Globus pallidus (tissue), 1 donor: ENCODE results near the gene HLF.

Source experiments
- DNase-seq: peaks from one replicate; pipeline ENCODE4 v3.0.0-alpha.2; 2015; ENCODE audit warnings: low spot score

HLF gene

DNA sequence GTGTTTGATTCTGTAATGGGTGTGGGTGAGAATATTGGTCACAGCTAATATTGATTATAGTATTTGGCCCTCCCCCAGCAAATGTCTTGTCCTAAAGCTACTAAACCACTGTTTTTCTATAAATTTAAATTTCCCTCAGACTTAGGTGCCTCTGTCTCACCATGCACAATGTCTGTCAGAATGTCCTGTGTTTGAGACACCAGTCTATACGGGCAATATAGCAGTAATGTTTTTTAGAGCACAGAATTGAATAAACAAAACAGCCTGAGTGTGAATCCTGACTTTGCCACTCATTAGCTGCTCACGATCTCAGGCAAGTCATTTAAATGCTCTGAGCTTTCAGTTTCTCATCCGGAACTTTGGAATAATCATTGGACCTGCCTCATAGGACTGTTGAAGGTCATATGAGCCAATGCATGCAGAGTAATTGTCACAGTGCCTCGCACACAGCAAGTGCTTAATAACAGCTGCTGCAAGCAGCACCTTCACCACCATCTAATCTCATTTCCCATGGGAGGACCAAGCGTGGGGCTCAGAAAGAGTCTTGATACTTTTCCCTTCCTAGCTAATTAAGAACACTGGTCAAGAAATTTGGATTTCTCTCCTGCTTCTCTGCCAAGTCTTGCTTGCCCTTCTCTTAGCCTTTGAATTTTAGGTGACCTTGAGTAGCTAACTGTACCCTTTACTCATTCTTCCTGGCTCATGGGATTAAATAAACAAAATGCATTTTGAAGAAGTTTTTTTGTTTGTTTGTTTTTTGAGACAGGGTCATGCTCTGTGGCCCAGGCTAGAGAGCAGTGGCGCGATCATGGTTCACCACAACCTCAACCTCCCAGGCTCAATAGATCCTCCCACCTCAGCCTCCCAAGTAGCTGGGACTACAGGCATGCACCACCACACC lies 9.8 kb downstream of the HLF start:
- no peak for DNase-seq

DNA sequence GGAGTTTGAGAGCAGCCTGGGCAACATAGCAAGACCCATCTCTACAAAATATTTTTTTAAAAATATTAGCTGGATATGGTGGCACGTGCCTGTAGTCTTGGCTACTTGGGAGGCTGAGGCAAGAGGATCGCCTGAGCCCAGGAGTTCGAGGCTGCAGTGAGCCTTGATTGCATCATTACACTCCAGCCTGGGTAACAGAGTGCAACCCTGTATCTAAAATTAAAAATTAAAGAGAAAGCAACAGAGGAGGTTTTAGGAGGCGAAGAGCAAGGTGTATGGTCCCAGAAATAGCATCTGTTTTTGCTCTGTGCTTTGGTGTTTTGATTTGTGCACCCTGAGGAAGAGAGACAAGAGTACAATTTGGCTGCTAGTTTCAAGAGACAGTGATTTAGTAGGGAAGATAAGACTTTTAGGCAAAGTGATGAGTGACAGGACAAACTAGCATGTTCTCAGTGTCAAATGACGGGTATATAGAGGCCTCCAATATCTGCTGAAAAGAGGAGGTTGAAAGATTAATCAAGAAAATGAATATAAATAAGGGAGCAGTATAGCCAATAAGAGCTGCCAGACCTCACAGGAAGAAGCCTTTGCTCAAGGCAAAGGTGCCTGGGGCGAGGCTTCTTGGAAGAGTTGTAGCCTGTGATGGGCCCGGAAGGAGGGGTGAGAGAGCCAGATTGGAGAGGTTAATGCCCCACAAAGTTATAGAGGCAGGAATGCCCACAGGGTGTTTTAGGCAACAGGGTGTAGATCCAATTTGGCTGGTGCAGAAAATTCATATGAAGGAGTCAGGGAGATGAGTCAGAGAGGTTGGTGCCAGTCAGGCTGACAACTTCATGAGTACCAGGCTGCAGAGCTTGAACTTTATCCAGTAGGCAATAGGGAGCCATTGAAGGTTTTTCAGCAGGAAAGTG lies 11.4 kb downstream of the HLF start:
- no peak for DNase-seq

- no peak for DNase-seq
These were observed 13.6 kb downstream of the HLF start for GRCh38 chr17:55278173-55278961.

GRCh38 chr17:55279203-55279602 lies 14.4 kb downstream of the HLF start:
- no peak for DNase-seq

GRCh38 chr17:55279788-55280187 lies 15.0 kb downstream of the HLF start:
- DNase-seq: no peak

- no peak for DNase-seq
These were observed 15.5 kb downstream of the HLF start for GRCh38 chr17:55280212-55280611.

- no peak for DNase-seq
These were observed 17.1 kb downstream of the HLF start for GRCh38 chr17:55281649-55282378.

DNA sequence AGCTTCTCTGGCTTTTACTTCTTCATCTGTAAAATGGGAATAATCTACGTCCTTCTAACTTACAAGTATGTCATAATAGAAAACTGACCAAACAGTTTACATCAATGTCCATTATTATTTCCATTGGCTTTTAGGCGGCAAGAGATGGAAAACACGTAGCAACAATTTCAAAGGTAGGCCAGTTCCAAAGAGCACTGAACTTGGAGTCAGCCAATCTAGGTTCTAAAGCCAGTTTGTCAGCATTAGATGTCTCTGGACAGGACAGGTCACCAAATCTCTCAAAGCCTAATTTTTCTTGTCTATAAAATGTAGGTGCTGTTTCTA lies 17.6 kb downstream of the HLF start:
- DNase-seq: no peak

- no peak for DNase-seq
These were observed 18.0 kb downstream of the HLF start for GRCh38 chr17:55282741-55283140.

GRCh38 chr17:55283256-55283965 lies 18.7 kb downstream of the HLF start:
- no peak for DNase-seq

DNA sequence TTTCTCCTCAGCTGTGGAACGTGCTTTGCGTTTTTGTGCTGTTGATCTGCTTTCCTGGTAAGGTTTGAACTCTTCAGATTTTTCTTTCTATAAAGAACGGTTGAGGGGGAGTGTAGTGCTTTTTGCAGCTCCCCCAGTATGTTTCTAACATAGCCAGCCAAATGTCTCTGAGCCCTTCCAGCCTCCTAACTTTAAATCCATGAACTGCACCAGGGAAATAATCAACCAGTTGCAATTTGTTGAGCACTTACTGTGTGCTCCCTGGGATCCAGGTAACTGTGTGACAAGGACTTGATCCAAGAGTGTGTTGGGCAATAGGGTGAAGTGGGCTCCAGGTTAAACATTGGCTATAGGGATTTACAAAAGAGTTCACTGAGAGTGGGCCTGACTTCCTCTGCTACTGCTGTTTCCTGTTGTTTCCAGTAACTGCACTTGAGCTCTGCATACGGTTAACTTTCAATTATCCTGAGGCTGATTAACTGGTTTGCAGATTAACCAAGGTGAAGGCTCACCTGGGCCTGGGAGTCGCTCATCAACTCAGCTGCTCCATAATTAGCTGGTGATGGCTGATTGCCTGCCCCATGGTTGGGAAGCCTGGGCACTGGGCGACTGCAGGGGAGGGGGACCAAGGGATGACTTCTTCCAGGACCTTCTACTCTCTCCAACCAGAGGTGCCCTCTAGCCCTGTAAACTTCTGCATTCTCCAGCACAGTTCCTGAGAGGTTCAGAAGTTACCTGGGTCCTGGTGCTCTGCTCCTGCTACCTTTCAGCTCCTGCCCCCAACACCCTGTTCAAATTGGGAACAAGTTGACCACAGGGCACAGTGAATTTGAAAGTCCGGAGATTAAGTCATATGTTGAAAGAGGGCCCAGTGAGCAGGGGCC lies 19.5 kb downstream of the HLF start:
- DNase-seq: no peak

GRCh38 chr17:55284944-55285339 lies 20.2 kb downstream of the HLF start:
- DNase-seq: no peak

DNA sequence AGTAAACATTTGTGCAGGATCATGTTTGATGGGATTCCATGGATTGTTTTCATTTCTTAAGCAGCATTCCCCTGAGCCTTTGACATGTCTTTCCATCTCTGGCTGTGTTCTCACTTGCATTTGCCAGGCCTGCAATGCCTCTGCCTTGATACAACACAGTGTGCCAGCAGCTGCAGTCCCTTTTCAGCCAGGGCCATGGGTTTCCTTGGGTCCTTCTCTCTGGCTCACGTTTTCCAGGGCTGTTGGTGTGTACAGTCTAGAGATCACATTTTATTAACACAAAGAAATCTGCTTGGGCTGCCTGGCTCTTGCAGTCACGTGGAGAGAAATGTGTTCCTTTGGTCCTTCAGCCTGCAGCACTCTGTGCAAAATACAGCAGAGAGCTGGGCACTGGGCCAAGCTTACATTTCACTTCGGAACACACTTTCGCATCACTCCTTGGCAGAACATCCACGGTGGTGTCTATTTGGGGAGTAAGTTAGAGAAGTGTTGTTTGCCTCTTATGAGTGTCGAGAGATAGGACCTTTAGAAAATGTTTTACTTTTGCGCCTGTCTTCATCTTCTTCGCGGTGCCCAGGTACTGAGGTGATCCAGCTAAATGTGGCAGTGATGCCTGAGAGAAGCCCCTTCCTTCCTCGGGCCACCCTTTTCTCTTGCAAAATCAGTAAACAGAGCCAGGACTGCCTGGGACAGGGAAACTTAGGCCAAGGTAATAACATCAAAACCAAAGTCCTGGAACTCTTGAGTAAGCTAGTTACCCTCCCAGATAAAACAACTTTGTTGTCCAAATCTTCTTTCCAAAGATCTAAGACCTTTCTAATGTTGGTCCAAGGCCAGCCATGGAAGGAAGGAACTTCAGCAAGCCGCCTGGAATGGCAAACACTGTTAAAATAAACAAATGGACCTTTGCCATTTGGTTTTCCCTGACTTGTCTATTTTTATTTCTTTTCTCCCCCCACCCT lies 20.9 kb downstream of the HLF start:
- no peak for DNase-seq

DNA sequence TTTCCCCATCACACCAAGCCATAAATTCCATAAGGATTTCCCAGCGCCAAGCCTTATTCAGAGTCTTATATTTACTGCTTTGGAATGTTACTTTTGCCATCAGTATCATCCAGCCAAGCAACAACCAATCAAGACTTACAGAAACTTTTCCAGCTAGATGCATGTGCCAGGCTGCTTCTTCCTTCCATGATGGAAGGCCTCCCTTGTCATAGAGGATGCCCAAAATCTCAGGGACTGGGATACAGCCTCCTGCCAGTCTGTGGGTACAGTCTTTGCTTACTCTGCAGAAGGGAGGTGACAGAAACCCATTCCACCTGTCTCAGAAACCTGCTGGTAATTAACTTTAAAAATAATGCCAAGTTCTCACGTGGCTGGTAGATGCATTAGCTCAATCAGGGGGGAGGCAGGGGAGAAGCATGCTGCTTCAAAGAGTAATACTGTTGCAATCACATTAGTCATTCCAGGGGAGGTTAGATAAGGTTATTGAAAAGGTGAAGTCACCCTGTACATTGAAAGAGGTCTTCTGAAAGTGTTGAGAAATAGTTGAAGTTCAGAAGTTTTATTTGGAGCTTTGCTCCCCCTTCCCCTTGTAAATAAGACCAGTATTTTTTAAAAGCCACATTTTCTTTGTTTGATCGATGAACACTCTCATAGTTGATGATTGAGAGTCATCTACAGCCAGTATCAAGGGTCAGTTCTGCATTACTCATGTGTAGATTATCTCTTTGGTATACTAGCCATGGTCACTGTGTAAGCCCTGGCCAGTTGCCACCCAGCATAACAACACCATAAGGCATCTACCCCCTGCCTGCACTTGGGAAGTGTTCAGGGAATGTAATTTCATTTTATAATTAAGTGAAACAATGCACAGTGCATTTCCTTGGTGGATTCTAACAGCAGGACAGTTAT lies 22.2 kb downstream of the HLF start:
- no peak for DNase-seq

DNA sequence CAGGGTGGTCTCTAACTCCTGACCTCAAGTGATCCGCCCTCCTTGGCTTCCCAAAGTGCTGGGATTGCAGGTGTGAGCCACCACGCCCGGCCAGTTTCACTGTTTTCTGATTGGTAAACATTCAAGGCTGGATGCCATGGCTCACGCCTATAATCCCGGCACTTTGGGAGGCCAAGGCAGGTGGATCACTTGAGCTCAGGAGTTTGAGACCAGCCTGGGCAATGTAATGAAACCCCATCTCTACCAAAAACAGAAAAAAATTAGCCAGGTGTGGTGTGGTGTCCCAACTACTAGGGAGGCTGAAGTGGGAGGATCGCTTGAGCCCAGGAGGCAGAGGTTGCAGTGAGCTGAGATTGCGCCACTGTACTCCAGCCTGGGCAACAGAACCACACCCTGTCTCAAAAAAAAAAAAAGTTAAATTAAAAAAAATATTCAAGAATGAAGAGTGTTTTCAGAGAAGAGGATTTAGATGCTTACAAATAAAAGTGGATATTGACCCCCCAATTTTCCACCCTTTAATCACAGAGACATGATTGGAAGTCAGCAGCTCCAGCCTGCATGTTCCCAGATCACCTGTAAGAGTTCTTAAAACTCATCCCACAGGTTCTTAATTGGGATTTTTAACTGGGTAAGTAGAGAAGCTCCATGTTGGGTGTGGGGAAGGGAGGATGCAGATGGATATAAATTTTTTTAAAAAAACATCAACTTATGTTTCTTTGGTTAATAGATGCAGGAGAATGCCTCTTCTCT lies 23.8 kb downstream of the HLF start:
- no peak for DNase-seq

DNA sequence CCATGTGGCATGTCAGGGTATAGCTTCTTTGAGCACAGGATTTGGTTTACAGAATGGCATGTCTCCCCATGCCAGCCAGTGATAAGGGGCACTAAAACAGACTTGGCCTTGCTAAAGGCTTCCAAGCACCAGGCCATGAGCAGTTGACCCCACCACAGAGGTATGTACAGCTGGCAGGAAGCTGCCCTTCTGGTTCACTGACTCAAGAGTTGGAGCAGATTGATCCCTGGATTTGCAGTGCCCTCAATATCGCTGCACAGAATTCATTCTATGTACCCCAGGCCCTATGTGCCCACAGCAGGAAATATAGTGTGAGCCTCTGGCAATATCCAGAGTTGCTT lies 24.3 kb downstream of the HLF start:
- no peak for DNase-seq

DNA sequence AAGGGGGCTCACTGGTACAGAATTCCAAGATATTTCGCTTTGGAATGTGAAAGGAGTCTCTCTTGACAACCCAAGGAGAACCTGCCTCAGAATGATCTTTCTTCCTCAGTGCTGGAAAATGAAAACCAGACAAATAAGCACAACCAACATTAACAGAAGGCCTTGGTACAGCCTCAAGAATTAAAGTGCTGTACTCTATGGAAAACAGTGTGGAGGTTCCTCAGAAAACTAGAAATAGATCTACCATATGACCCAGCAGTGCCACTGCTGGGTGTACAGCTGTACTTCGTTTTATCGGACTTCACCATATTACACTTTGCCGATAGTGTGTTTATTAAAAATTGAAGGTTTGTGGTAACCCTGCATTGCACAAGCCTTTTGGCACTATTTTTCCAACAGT lies 25.2 kb downstream of the HLF start:
- no peak for DNase-seq
